K562 (cell line): ENCODE results near the gene SDF4. TPM values are rescaled to one million over a fixed set of nuclear protein-coding genes. Genes with fewer than 3 reads are reported as not detected.

ENCODE experiments used
- AFF4 ChIP-seq: sonication (generic); formaldehyde crosslinking; IDR thresholded peaks from 2 replicates; pipeline ENCODE4 v1.8.0; 2023; ENCODE audit warnings: mild to moderate bottlenecking, missing genetic modification reagents
- BCOR ChIP-seq: fragments of 450-650 bp; IDR thresholded peaks from 2 replicates; pipeline ENCODE4 v1.6.1; 2016
- C11orf30 ChIP-seq: fragments of 450-650 bp; IDR thresholded peaks from 2 replicates; pipeline ENCODE4 v1.6.1; 2016; ENCODE audit warnings: low read depth, mild to moderate bottlenecking
- CHD1 ChIP-seq: fragments of 200-600 bp; sonication (generic); IDR thresholded peaks from one replicate; pipeline ENCODE4 v1.6.1; 2012; ENCODE audit warnings: mild to moderate bottlenecking, moderate library complexity, low read length, inconsistent platforms
- CREB3 ChIP-seq: fragments of 450-650 bp; conservative IDR thresholded peaks from 2 replicates; pipeline ENCODE4 v1.6.1; 2016; ENCODE audit warnings: missing genetic modification characterization, low read depth, mild to moderate bottlenecking, missing compliant biosample characterization, moderate library complexity
- CTCF ChIP-seq, 3 experiments: IDR thresholded peaks in 2 of 3; conservative IDR thresholded peaks in 1 of 3; 2 replicates each; pipeline ENCODE4 v1.5.1; 2011 to 2012; ENCODE audit warnings: low read length in 3 of 3, mild to moderate bottlenecking in 3 of 3, control low read depth in 2 of 3, improper control_type of control experiment in 1 of 3, inconsistent platforms in 1 of 3, low read depth in 1 of 3, mixed read lengths in 1 of 3, moderate library complexity in 1 of 3; ENCODE audit not compliant: insufficient read depth in 2 of 3
- DACH1 ChIP-seq: fragments of 450-650 bp; IDR thresholded peaks from 2 replicates; pipeline ENCODE4 v1.6.1; 2018; ENCODE audit not compliant: partially characterized antibody
- DDX20 ChIP-seq: fragments of 450-650 bp; IDR thresholded peaks from 2 replicates; pipeline ENCODE4 v1.6.1; 2016; ENCODE audit warnings: missing genetic modification characterization, low read depth, mild to moderate bottlenecking, missing compliant biosample characterization, moderate library complexity
- DMBX1 ChIP-seq: fragments of 250-450 bp; sonication (Bioruptor Pico); IDR thresholded peaks from 2 replicates; pipeline ENCODE4 v1.8.0; 2022; ENCODE audit warnings: inconsistent platforms, mild to moderate bottlenecking, moderate library complexity, borderline replicate concordance
- EP300 ChIP-seq: IDR thresholded peaks from 2 replicates; pipeline ENCODE4 v1.6.1; 2012; ENCODE audit warnings: low read length, improper control_type of control experiment
- HDAC3 ChIP-seq: fragments of 450-650 bp; IDR thresholded peaks from 2 replicates; pipeline ENCODE4 v1.6.1; 2018; ENCODE audit warnings: borderline replicate concordance, mild to moderate bottlenecking, moderate library complexity; ENCODE audit not compliant: partially characterized antibody
- KAT7 ChIP-seq: sonication (generic); formaldehyde crosslinking; IDR thresholded peaks from 2 replicates; pipeline ENCODE4 v1.8.0; 2022; ENCODE audit warnings: missing genetic modification reagents, mild to moderate bottlenecking, borderline replicate concordance
- MEF2D ChIP-seq: conservative IDR thresholded peaks from 2 replicates; pipeline ENCODE4 v1.6.1; 2016; ENCODE audit warnings: low read depth, missing genetic modification characterization, missing compliant biosample characterization
- MTA1 ChIP-seq: fragments of 450-650 bp; IDR thresholded peaks from 2 replicates; pipeline ENCODE4 v1.6.1; 2017; ENCODE audit warnings: borderline replicate concordance
- NELFE ChIP-seq: IDR thresholded peaks from 2 replicates; pipeline ENCODE4 v1.6.1; 2011; ENCODE audit warnings: mild to moderate bottlenecking; ENCODE audit not compliant: insufficient read depth, insufficient read length
- NEUROD1 ChIP-seq: fragments of 150-350 bp; IDR thresholded peaks from 2 replicates; pipeline ENCODE4 v1.6.1; 2014; ENCODE audit warnings: borderline replicate concordance, low read length, low read depth; ENCODE audit not compliant: partially characterized antibody
- PPARD ChIP-seq: fragments of 250-450 bp; sonication (Bioruptor Pico); IDR thresholded peaks from 2 replicates; pipeline ENCODE4 v1.8.0; 2022; ENCODE audit warnings: inconsistent platforms, mild to moderate bottlenecking, moderate library complexity
- SRSF3 ChIP-seq: fragments of 200-400 bp; formaldehyde crosslinking; IDR thresholded peaks from 2 replicates; pipeline ENCODE4 v1.6.1; 2016; ENCODE audit warnings: mild to moderate bottlenecking, low read length, moderate library complexity; ENCODE audit not compliant: insufficient read depth
- TCF7L2 ChIP-seq: fragments of 150-350 bp; IDR thresholded peaks from 2 replicates; pipeline ENCODE4 v1.6.1; 2016; ENCODE audit warnings: low read depth, mild to moderate bottlenecking, low read length, moderate library complexity
- U2AF2 ChIP-seq: fragments of 200-400 bp; formaldehyde crosslinking; optimal IDR thresholded peaks from 2 replicates; pipeline ENCODE3; 2017; ENCODE audit warnings: low read depth, mild to moderate bottlenecking, low read length
- ZNF140 ChIP-seq: fragments of 250-450 bp; sonication (Bioruptor Pico); IDR thresholded peaks from 2 replicates; pipeline ENCODE4 v1.8.0; 2021; ENCODE audit warnings: moderate library complexity, mild to moderate bottlenecking, inconsistent platforms
- ZNF224 ChIP-seq: sonication (generic); formaldehyde crosslinking; IDR thresholded peaks from 2 replicates; pipeline ENCODE4 v1.8.0; 2022; ENCODE audit warnings: mild to moderate bottlenecking, missing genetic modification reagents
- ZNF263 ChIP-seq: sonication (generic); formaldehyde crosslinking; IDR thresholded peaks from 2 replicates; pipeline ENCODE4 v1.8.0; 2022; ENCODE audit warnings: mild to moderate bottlenecking, missing genetic modification reagents, borderline replicate concordance
- polyA plus RNA-seq, 8 experiments: library from polyadenylated mRNA; depleted of rRNA in 4 of 8; stranded (reverse) in 5 of 8; unstranded in 3 of 8; fragments of >200 nt; fragmentation: Nextera tagmentation in 2 of 8; fragmentation: Illumina TruSeq in 1 of 8; extraction: Ambion mirVana in 2 of 8; extraction: Trizol in 1 of 8; gene quantifications; 2 replicates each; pipeline versions ENCODE4 v1.2.1 to v1.2.3, GENCODE V29; 2011 to 2014; ENCODE audit warnings: inconsistent platforms in 1 of 8, missing spikeins in 1 of 8
- total RNA-seq, 7 experiments: library from RNA; depleted of rRNA in 6 of 7; stranded (reverse); fragments of >200 nt in 6 of 7; fragmentation: Illumina TruSeq in 2 of 7; extraction: Trizol in 2 of 7; gene quantifications; 2 replicates each; pipeline versions ENCODE4 v1.2.1 to v1.2.3, GENCODE V29; 2011 to 2021; ENCODE audit warnings: low replicate concordance in 1 of 7

Gene SDF4
- total and polyA plus RNA-seq, 9 of the 15 experiments (the other 6 are each of a cell fraction or from before 2014, with no cell fraction given) = 0.35 to 160 (median 65.2) TPM

- TF ChIP-seq ZNF140 = no peak
- no peak for TF ChIP-seq MEF2D (tag)
- TF ChIP-seq MTA1 = no peak
- TF ChIP-seq BCOR = no peak
- TF ChIP-seq SRSF3 = no peak
- TF ChIP-seq AFF4 = no peak
- TF ChIP-seq DACH1 = no peak
- no peak for TF ChIP-seq C11orf30
- TF ChIP-seq CTCF (IDR thresholded peaks at IDR 0.05 in 2 of 3, conservative IDR thresholded peaks at IDR 0.05 in 1 of 3; ENCODE audit: insufficient read depth in 2 of 3, low read depth in 1 of 3, low read length in 3 of 3) = no peak
- TF ChIP-seq ZNF263 (CRISPR knock-in tag) = no peak
- no peak for TF ChIP-seq CHD1
- TF ChIP-seq CREB3 (tag) = no peak
- no peak for TF ChIP-seq ZNF224 (CRISPR knock-in tag)
- TF ChIP-seq DMBX1 (CRISPR knock-in tag) = no peak
- TF ChIP-seq NELFE = no peak
- TF ChIP-seq DDX20 (tag) = no peak
- TF ChIP-seq U2AF2 = no peak
- TF ChIP-seq TCF7L2 = no peak
- TF ChIP-seq EP300 = no peak
- no peak for TF ChIP-seq PPARD (CRISPR knock-in tag)
- TF ChIP-seq NEUROD1 = no peak
- TF ChIP-seq HDAC3 = no peak
- TF ChIP-seq KAT7 (CRISPR knock-in tag) = no peak
Observed at GRCh38 chr1:1185101-1185765, 46.6 kb downstream of the SDF4 start (continued).
